GM12865 (cell line): ENCODE results near the gene ANKRD33.

Source experiments
- DNase-seq: peaks from one replicate; pipeline ENCODE4 v3.0.0; 2010; ENCODE audit warnings: low read depth
- H3K4me3 ChIP-seq: 2 replicates; pipeline ENCODE4 v1.5.1; 2011; ENCODE audit warnings: mild to moderate bottlenecking, low read depth, low read length, control low read depth
- CTCF ChIP-seq: IDR thresholded peaks from 2 replicates; pipeline ENCODE4 v1.5.1; 2011; ENCODE audit warnings: low read length, control low read depth, low read depth, inconsistent platforms; ENCODE audit not compliant: insufficient read depth; ENCODE audit errors: missing control alignments

The ANKRD33 gene

GRCh38 chr12:51862947-51863346, 25.0 kb upstream of the ANKRD33 start:
- no peak for DNase-seq
- H3K4me3 ChIP-seq = no peak overlapping the region
- no peak for TF ChIP-seq CTCF

GRCh38 chr12:51863363-51863932, 24.5 kb upstream of the ANKRD33 start:
- no peak for DNase-seq
- TF ChIP-seq CTCF = no peak
- no peak overlapping the region for H3K4me3 ChIP-seq

- no peak overlapping the region for H3K4me3 ChIP-seq
- TF ChIP-seq CTCF = no peak
Observed at GRCh38 chr12:51863933-51864832, 23.7 kb upstream of the ANKRD33 start.

GRCh38 chr12:51864833-51865670, 22.9 kb upstream of the ANKRD33 start:
- no peak for TF ChIP-seq CTCF
- H3K4me3 ChIP-seq = no peak overlapping the region
- no peak for DNase-seq

More at GRCh38 chr12:51863933-51864832, 23.7 kb upstream of the ANKRD33 start:
- DNase-seq = no peak

- H3K4me3 ChIP-seq = no peak overlapping the region
- DNase-seq = no peak
- no peak for TF ChIP-seq CTCF
Observed at GRCh38 chr12:51865757-51866270, 22.1 kb upstream of the ANKRD33 start.

GRCh38 chr12:51866324-51866723, 21.6 kb upstream of the ANKRD33 start:
- no peak overlapping the region for H3K4me3 ChIP-seq
- DNase-seq = no peak
- no peak for TF ChIP-seq CTCF
